KOPT-K1 (cell line): ENCODE results near the gene XIAP.
A peak's percentile ranks its signal among the peaks of the same experiment; 100 is the strongest.
"Not testable (repeated sequence)": the region's sequence is repeated elsewhere in the genome, so short reads cannot be mapped to it uniquely, and the experiment has no call there.

Experiments used
- H3K27ac ChIP-seq: fragments of 200-600 bp; sonication (generic); 2 replicates; pipeline ENCODE4 v1.5.1; 2016; ENCODE audit warnings: antibody characterized with exemption, mild to moderate bottlenecking, low read depth, low read length; ENCODE audit not compliant: poor library complexity, severe bottlenecking
- H3K36me3 ChIP-seq: fragments of 200-600 bp; sonication (generic); 2 replicates; pipeline ENCODE4 v1.5.1; 2017; ENCODE audit warnings: antibody characterized with exemption, mild to moderate bottlenecking, low read length, moderate library complexity; ENCODE audit not compliant: insufficient read depth
- H3K9me3 ChIP-seq: fragments of 200-600 bp; sonication (generic); 2 replicates; pipeline ENCODE4 v1.5.1; 2017; ENCODE audit warnings: antibody characterized with exemption, low read length, mild to moderate bottlenecking; ENCODE audit not compliant: insufficient read depth, poor library complexity, severe bottlenecking

The XIAP gene

DNA sequence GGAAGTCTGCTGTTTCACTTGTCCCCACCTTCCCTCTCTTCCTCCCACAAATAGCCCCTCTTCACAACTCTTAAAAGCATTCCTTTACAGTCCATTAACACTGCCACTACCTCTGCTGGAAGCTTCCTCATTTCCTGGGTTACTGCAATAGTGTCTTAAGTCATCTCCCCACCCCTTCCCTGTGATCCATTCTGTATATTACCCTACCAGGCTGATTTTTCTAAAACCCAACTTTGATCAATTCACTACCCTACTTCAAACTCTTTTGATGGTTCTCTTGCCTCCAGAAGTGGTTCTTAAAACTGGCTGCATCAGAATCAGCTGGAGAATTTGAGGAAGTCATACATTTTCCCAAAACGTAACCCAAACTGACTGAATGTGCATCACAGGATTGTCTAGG lies 8.8 kb upstream of the XIAP start:
- Histone ChIP-seq H3K36me3 (no peaks in the 10 kb centered on the region), H3K9me3 (no peaks in the 10 kb centered on the region), H3K27ac (no peak overlapping the region)

DNA sequence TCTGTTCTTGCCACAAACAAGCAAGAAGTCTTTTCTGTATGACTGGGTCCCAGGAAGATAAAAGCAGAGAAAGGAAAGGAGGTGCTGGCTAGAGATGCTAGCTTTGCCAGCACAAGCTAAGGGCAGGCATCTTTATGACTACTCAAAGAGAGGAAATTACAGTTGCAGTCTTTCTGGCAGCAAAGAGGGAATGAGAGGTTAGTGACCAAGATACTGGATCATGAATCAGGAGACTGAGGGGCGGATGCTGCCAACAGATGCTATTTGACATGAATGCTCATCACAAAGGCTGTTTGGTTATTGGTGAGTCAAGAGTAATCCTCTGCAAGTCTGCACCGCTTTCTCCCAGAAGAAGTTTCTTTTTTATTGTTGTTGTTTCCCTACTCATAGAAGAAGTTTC lies 5.5 kb upstream of the XIAP start:
- H3K9me3 ChIP-seq, result no peaks in the 10 kb centered on the region
- no peaks in the 10 kb centered on the region for H3K36me3 ChIP-seq
- no peak overlapping the region for H3K27ac ChIP-seq

DNA sequence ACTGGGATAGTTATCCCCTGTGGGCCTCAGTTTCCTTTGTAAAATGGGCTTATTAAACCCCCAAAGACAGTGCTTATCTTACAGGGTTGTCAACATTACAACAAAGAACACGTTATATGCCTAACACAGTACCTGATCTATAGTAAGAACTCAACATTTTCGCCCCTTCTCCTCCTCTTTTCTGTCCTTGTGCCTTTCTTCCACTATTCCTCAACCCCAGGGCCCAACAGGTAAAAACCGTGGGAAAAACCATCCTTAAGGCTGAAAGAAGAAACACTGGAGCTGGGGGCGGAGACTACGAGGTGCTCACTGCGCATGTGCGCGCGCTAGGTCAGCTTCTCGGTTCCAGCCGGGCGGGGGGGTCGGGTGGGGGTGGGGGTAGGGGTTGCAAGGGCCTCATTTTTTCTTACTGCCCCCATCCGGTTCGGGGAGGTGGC lies 426 bp upstream of the XIAP start:
- Histone ChIP-seq H3K27ac (peak overlapping the region; percentile 96), H3K9me3 (no peaks in the 10 kb centered on the region)

DNA sequence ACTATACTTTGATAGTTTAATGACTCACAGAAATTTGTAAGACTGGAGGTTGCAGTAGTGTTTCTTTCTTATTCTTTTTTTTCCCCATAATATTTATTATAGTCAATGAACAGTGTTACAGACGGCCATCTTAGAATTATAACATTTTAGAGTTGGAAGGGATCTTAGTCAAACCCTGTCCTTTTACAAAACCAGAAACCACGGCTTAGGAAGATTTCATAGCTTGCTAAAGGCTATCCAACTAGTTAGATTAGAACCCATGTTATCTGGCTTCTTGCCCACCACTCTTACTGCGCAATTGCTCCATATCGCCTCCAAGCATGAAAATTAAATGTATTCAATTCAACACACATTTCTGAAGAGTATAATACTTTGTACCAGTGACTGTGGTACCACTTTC lies 1.1 kb downstream of the XIAP start:
- Histone ChIP-seq H3K27ac (peak overlapping the region; percentile 96), H3K9me3 (no peaks in the 10 kb centered on the region), H3K36me3 (no peaks in the 10 kb centered on the region; the same call in 1 of the 2 replicates)

More for the DNA sequence above, 426 bp upstream of the XIAP start:
- no peaks in the 10 kb centered on the region; the same call in 1 of the 2 replicates for H3K36me3 ChIP-seq

DNA sequence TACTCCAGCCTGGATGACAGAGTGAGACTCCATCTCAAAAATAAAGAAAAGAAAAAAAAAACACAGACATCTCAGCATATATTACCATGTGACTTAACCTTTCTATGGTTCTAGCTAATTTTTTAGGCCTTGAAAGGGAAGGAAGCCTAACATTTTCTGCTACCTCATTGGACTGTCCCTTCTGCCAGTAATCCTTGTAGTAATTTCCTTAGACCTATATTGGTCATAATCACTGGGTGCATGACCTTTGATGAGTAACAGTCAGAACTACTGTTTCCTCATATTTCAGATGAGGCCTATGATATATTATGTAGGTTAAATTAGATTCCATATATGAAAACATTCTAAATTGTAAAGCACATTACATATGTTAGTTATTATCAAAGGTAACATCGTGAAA lies 9.6 kb downstream of the XIAP start:
- Histone ChIP-seq H3K9me3 (no peaks in the 10 kb centered on the region), H3K36me3 (no peaks in the 10 kb centered on the region; the same call in 1 of the 2 replicates), H3K27ac (no peak overlapping the region)

DNA sequence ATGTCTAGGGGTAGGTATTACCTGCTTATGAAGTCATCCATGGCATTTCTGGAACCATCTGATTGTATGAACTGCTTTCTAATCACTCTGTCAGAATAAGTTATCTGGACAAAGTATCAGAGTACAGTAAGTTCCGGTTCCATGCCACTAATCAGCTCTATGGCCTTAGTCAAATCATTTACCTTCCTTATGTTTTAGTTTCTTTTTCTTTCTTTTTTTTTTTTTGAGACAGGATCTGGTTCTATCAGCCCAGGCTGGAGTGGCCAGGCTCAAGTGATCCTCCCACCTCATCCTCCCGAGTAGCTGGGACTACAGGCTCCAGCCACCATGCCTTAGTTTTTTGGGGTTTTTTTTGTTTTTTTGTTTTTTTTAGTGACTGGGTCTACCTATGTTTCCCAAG lies 11.5 kb downstream of the XIAP start:
- H3K27ac ChIP-seq, result no peak overlapping the region
- H3K36me3 ChIP-seq, result no peaks in the 10 kb centered on the region; the same call in 1 of the 2 replicates
- H3K9me3 ChIP-seq, result no peaks in the 10 kb centered on the region

DNA sequence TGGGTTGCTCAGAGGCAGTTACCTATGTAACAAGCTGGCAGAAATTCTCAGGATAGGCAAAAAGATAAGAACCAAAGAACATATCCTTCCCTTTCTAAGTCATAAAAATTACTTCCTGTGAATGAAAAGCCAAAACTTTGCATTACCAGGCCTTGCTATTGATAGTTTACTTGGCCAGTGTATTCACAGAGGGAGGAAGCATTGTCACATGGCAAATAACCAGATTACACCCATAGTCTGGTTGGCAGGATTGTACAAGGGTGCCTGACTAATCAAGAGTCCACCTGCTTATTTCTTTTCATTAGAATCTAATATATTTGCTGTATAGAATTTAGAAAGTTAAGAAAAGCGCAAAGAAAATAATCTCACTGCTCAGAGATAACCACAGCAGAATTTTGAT lies 14.1 kb downstream of the XIAP start:
- H3K27ac ChIP-seq, result no peak overlapping the region

DNA sequence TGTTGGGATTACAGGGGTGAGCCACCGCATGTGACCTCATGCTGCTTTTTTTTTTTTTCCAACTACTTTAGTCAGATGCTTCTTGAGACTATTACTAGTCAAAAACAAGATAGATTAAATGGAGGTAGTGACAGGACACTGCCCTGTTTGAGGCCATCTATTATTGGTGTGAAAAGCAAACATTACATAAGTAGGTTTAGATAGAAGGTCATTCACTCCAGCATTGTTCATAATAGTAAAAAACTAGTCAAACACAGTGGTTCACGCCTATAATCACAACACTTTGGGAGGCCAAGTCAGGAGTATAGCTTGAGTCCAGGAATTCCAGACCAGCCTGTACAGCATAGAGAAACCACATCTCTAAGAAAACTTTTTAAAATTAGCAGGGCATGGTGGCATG lies 16.3 kb downstream of the XIAP start:
- Histone ChIP-seq H3K9me3 (no peaks in the 10 kb centered on the region), H3K36me3 (no peaks in the 10 kb centered on the region; the same call in 1 of the 2 replicates), H3K27ac (no peak overlapping the region)

More for the DNA sequence above, 14.1 kb downstream of the XIAP start:
- Histone ChIP-seq H3K36me3 (no peaks in the 10 kb centered on the region; the same call in 1 of the 2 replicates), H3K9me3 (no peaks in the 10 kb centered on the region)

DNA sequence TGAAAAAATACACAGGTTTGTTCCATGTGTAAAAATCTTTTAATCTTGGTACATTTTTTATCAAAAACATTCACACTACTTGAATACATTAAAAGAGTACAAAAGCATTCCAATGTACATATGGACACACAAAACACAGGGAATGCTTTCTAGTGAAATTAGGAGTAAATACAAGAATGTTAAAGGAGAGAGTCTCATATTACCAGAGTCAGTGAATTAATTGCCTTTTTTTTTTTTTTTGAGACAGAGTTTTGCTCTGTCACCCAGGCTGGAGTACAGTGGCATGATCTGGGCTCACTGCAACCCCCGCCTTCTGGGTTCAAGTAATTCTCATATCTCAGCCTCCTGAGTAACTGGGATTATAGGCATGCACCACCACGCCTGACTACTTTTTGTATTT lies 17.0 kb downstream of the XIAP start:
- no peaks in the 10 kb centered on the region; the same call in 1 of the 2 replicates for H3K36me3 ChIP-seq
- H3K9me3 ChIP-seq, result no peaks in the 10 kb centered on the region
- no peak overlapping the region for H3K27ac ChIP-seq

DNA sequence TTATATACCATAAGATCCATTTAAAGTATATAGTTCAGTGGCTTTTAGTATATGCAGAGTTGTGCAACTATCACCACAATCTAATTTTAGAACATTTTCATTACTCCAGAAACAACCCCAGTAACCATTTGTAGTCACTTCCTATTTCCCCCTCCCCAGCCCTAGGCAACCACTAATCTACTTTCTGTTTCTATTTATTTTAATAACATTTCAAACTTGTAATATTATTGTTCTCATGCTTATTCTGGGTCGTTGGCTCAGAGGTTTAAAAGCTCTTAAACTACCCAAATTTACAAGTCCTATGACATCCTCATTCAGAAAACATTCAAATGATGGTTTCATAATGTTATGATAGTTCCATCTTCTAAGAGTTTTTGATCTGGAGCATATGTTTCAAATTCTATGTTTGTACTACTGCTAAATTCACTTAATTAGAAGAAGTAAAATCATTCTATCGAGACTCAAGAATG lies 18.4 kb downstream of the XIAP start:
- Histone ChIP-seq H3K27ac (peak overlapping the region; percentile 32), H3K36me3 (no peaks in the 10 kb centered on the region; the same call in 1 of the 2 replicates), H3K9me3 (no peaks in the 10 kb centered on the region)

DNA sequence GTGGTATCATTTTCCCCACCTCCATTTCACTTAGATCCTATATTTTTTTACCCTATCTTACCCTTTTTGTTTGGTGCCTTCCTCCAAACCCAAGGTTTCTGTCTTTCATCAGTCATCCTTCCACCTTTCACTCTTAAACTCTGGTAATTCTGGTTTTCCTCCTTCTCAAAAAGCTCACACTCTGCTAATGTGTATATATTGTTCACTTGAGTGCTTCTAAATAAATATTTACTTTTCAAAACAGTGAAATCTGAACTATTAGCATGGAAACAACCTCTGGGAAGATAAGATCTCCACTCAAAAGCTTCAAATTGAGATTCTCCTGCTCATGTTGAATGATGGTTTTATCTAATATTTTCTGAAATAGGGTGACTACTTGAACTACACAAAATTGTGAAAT lies 21.5 kb downstream of the XIAP start:
- peaks cover 9% of the 10 kb centered on the region for H3K36me3 ChIP-seq
- no peak overlapping the region for H3K27ac ChIP-seq
- H3K9me3 ChIP-seq, result no peaks in the 10 kb centered on the region

DNA sequence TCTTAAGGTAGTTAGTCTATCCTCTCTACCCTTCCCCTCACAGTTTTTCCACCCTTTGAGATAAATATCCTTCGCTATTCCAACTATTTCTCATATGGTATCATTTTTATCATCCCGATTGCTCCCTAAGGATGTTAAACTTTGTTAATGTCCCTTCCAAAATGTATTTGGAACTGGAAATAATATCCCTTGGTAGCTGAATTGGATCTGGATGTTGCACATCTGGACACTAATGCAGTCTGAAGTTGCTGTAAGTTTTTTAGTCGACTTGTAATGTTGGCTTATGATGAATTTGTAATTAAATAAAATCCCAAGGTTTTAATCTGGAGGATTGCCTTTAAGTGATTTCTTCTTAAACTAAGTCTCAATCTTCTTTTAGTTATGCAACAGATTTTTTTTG lies 22.5 kb downstream of the XIAP start:
- Histone ChIP-seq H3K27ac (no peak overlapping the region), H3K9me3 (no peaks in the 10 kb centered on the region), H3K36me3 (peaks cover 18% of the 10 kb centered on the region)

DNA sequence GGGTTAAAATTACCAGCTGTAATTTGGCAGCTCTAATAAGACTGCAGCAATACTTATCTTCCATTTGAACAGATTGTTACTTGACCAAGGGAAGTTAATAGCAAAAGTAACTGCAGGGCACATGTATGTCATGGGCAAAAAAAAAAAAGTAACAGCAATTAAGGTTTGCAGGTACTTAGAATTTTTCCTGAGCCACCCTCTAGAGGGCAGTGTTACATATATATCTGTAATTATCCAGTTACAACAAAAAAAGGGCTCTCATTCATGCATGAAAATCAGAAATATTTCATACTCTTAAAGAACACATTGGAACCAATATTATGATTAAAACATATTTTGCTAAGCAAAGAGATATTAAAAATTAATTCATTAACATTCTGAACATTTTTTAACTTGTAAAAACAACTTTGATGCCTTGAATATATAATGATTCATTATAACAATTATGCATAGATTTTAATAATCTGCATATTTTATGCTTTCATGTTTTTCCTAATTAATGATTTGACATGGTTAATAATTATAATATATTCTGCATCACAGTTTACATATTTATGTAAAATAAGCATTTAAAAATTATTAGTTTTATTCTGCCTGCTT lies 25.1 kb downstream of the XIAP start:
- no peak overlapping the region for H3K27ac ChIP-seq
- peaks cover 30% of the 10 kb centered on the region for H3K36me3 ChIP-seq
- no peaks in the 10 kb centered on the region for H3K9me3 ChIP-seq

DNA sequence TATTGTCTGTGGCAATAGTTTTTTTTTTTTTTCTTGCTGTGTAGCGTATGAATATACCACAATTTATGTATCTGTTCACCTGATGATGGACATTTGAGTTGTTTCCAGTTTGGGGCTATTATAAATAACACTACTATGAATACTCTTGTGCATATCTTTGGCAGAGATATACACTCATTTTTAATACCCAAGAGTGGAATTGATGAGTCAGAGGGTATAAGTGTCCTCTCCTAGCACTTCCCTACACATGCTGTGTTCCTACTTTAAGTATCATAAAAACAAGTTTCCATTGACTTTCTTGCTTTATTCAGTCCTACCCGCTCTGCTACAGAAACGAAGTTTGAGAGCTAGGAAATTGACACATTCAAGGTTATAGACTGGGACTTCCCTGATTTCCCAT lies 39.8 kb downstream of the XIAP start:
- Histone ChIP-seq H3K27ac (no peak overlapping the region), H3K9me3 (no peaks in the 10 kb centered on the region), H3K36me3 (peaks cover 55% of the 10 kb centered on the region)

DNA sequence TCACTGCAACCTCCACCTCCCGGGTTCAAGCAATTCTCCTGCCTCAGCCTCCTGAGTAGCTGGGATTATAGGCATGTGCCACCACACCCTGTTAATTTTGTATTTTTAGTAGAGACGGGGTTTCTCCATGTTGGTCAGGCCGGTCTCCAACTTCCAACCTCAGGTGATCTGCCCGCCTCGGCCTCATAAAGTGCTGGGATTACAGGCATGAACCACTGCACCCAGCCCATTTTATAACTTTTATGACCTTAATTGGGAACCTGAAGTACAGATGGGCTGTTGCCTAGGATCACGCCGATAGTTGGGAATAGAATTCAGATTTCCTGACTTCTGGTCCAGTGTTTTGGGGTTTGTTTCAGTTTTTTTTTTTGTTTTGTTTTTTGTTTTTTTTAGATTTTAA lies 43.4 kb downstream of the XIAP start:
- H3K27ac ChIP-seq, result not testable (repeated sequence)
- H3K36me3 ChIP-seq, result peaks cover 58% of the 10 kb centered on the region

DNA sequence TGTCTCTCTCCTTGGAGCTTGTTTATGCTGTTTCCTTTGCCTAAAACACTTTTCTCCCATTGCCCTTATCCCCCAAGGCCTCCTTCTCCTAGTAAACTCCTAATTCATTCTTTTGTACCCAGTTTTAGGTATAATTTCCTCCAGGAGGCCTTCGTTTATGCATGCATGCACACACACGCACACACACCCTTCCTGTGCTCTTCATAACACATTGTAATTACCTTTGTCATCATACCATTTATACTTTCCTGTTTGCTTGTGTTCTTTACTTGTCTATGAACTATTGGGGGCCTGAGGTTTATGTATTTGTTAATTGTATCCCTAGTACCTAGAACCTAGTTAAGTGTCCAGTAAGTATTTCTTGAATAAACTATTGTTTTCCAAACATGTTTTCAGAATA lies 45.5 kb downstream of the XIAP start:
- H3K36me3 ChIP-seq, result peaks cover 56% of the 10 kb centered on the region
- H3K27ac ChIP-seq, result no peak overlapping the region

More for the DNA sequence above, 43.4 kb downstream of the XIAP start:
- H3K9me3 ChIP-seq, result not testable (repeated sequence)

More for the DNA sequence above, 45.5 kb downstream of the XIAP start:
- no peaks in the 10 kb centered on the region for H3K9me3 ChIP-seq
